Right ventricle myocardium inferior (tissue), 1 donor: Measurements from ENCODE around the gene PEX12. TPM values are rescaled to one million over a fixed set of nuclear protein-coding genes. Genes with fewer than 3 reads are reported as not detected.
"Not testable (repeated sequence)": the region's sequence is repeated elsewhere in the genome, so short reads cannot be mapped to it uniquely, and the experiment has no call there.

Source experiments
- ATAC-seq: fragments of 200-7000 bp; cut with Tn5 transposase; one replicate; pipeline ENCODE4 v1.9.1; 2020; ENCODE audit warnings: mild to moderate bottlenecking, moderate library complexity
- DNase-seq: peaks from one replicate; pipeline ENCODE4 v3.0.0; 2021; ENCODE audit errors: missing footprints
- intact Hi-C: fragments of 100-400 bp; cut with DNase I; formaldehyde crosslinking; loops from one replicate; pipeline ENCODE4 v1.11.0; 2022
- total RNA-seq: library from RNA; stranded (reverse); fragmentation: NEBNext Ultra II Directional; extraction: Animal tissue kit (Norgen Biotek cat#: 25700); gene quantifications from one replicate; pipeline ENCODE4 v1.2.1, GENCODE V29; 2021
- donor health status: DM: no; HTN: yes; CAD: no; lungs with severe emphysema.

PEX12 gene
- total RNA-seq, 1 donor from 2014 or later: 7.0 TPM

GRCh38 chr17:35545150-35545549, 33.2 kb downstream of the PEX12 start:
- intact Hi-C loops: no loop called here
- DNase-seq (no peak), ATAC-seq (no peak)

GRCh38 chr17:35543856-35544255, 34.5 kb downstream of the PEX12 start:
- ATAC-seq (no peak), DNase-seq (no peak)
- intact Hi-C loops: no loop called here

- intact Hi-C loops: no loop called here
- DNase-seq (no peak), ATAC-seq (no peak)
Measured at GRCh38 chr17:35542990-35543389, 35.4 kb downstream of the PEX12 start.

- DNase-seq (no peak), ATAC-seq (no peak)
- intact Hi-C loops: no loop called here
Measured at GRCh38 chr17:35541434-35541833, 36.9 kb downstream of the PEX12 start.

GRCh38 chr17:35540589-35541404, 37.6 kb downstream of the PEX12 start:
- ATAC-seq: peak; percentile 40
- peak; percentile 71 for DNase-seq
- intact Hi-C loops: no loop called here

GRCh38 chr17:35539659-35540026, 38.7 kb downstream of the PEX12 start:
- ATAC-seq (no peak), DNase-seq (no peak)
- intact Hi-C loops: loop anchor here (2.0 to 5.0 kb wide), 3 partner anchors 167 to 295 kb away; partner anchors contain the start of gene SLFN11

GRCh38 chr17:35537601-35538141, 40.7 kb downstream of the PEX12 start, which contains the start of gene SLFN12L:
TSS of gene SLFN12L (minus strand) at chr17:35537678. CDS start at chr17:35522364, 15,314 bp downstream.
- DNase-seq: no peak
- intact Hi-C loops: loop anchor here (2.0 to 5.0 kb wide), 3 partner anchors 165 to 293 kb away; partner anchors contain the start of gene SLFN11
- peak; percentile 36 for ATAC-seq

- no peak for ATAC-seq
- intact Hi-C loops: loop anchor here (5.0 kb wide), 1 partner anchor 164 kb away; the partner anchor contains the start of gene SLFN11
- no peak for DNase-seq
Measured at GRCh38 chr17:35536664-35537171, 41.7 kb downstream of the PEX12 start.

- intact Hi-C loops: loop anchor here (5.0 kb wide), 1 partner anchor 163 kb away; the partner anchor contains the start of gene SLFN11
- ATAC-seq, DNase-seq: not testable (repeated sequence)
Measured at GRCh38 chr17:35535406-35535805, 43.0 kb downstream of the PEX12 start.

GRCh38 chr17:35534576-35535093, 43.7 kb downstream of the PEX12 start:
- intact Hi-C loops: loop anchor here (5.0 kb wide), 1 partner anchor 162 kb away; the partner anchor contains the start of gene SLFN11
- ATAC-seq: no peak
- DNase-seq: no peak

- intact Hi-C loops: no loop called here
- no peak for DNase-seq
- no peak for ATAC-seq
Measured at GRCh38 chr17:35531160-35531559, 47.2 kb downstream of the PEX12 start.

GRCh38 chr17:35529866-35530265, 48.5 kb downstream of the PEX12 start:
- DNase-seq (no peak), ATAC-seq (no peak)
- intact Hi-C loops: no loop called here

GRCh38 chr17:35529326-35529725, 49.0 kb downstream of the PEX12 start:
- intact Hi-C loops, DNase-seq, ATAC-seq: not testable (repeated sequence)

Other genes with a start within 250 kb of the PEX12 start
- gene SLFN11, start 204.9 kb downstream of the PEX12 start, total RNA-seq: 18.1 TPM
- gene SLFN12, start 146.1 kb downstream of the PEX12 start, total RNA-seq: 3.0 TPM
- 6.7 TPM for gene SLFN13, start 129.8 kb downstream of the PEX12 start, total RNA-seq
- gene SLFN12L, start 40.9 kb downstream of the PEX12 start, total RNA-seq: 0.32 TPM
- gene SLFN14, start 17.8 kb downstream of the PEX12 start, total RNA-seq: not detected
- gene AP2B1, start 8.8 kb upstream of the PEX12 start, total RNA-seq: 117 TPM
- gene RASL10B, start 153.1 kb upstream of the PEX12 start, total RNA-seq: 18.9 TPM
- gene GAS2L2, start 174.7 kb upstream of the PEX12 start, total RNA-seq: 0.27 TPM
- gene C17orf50, start 182.3 kb upstream of the PEX12 start, total RNA-seq: not detected
- gene MMP28, start 217.1 kb upstream of the PEX12 start, total RNA-seq: 2.3 TPM
- 95.9 TPM for gene TAF15, start 230.9 kb upstream of the PEX12 start, total RNA-seq